Measurements from ENCODE around the gene DESI1.

GRCh38 chr22:41584881-41585280 lies 36.0 kb downstream of the DESI1 start:
- TF ChIP-seq CTCF (IDR thresholded peaks at IDR 0.05 in 4 of 5, conservative IDR thresholded peaks at IDR 0.05 in 1 of 5) (no peak), POLR2A (IDR thresholded peaks at IDR 0.05) (no peak)

All from gastrocnemius medialis (tissue), 4 donors.